ENCODE measurements around the gene CGNL1.

CGNL1 gene

DNA sequence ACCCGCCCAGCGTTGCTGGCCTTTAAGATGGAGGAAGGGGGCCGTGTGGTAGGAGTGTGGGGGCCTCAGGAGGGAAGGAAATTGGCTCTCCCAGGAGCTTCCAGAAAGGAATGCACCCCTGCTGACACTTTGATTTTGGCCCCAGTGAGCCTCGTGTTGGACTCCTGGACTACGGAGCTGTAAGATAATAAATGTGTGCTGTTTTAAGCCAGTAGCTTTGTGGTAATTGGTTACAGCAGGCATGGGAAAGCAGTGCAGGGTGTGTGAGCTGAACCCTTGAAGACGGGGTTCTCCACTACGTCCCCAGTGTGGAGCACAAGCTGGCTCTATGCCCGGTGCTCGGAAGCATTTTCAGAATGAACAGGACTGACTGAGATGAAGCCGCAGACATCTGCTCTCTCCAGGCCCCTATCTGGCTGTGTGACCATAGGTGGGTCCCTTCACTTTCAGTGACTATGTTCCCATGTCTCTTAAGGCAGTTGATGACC, 22.9 kb upstream of the CGNL1 start:
- H2BK12ac ChIP-seq (ENCODE audit: low read length) = no peak overlapping the region
- H4K91ac ChIP-seq (ENCODE audit: low read depth, low read length, poor library complexity) = no peak overlapping the region
- no peak overlapping the region for H2BK15ac ChIP-seq (ENCODE audit: low read length)
- no CpG with 5 or more reads among the region's 10 CpGs for WGBS, 2 donors (ENCODE audit: extremely low coverage in 2 of 2, insufficient read length in 2 of 2, insufficient replicate concordance in 1 of 2)
- DNase-seq (ENCODE audit: low spot score) = no peak
- no peak overlapping the region for H3K4me3 ChIP-seq (ENCODE audit: low read length in 2 of 2)
- H2BK5ac ChIP-seq (ENCODE audit: low read length) = no peak overlapping the region
- H2BK120ac ChIP-seq (ENCODE audit: low read depth, low read length) = no peak overlapping the region
- H3K79me1 ChIP-seq (ENCODE audit: low read depth, low read length) = no peaks in the 10 kb centered on the region
- H3K36me3 ChIP-seq (replicated peaks in 1 of 2; ENCODE audit: control insufficient read depth in 2 of 2, insufficient read depth in 2 of 2, low read length in 2 of 2) = no peaks in the 10 kb centered on the region
- H3K23ac ChIP-seq (ENCODE audit: low read depth, low read length, poor library complexity) = no peak overlapping the region
- no peak overlapping the region for H4K8ac ChIP-seq (ENCODE audit: low read depth, low read length)
- H2AFZ ChIP-seq (ENCODE audit: low read length) = peak overlapping the region; percentile 36
- H3K9ac ChIP-seq (ENCODE audit: low read depth, low read length, poor library complexity) = no peak overlapping the region
- peak overlapping the region; percentile 16 for H2AK5ac ChIP-seq (ENCODE audit: low read depth, low read length)
- H3K4ac ChIP-seq (ENCODE audit: low read length) = no peak overlapping the region
- H3K27me3 ChIP-seq (ENCODE audit: control insufficient read depth in 3 of 3, insufficient read depth in 3 of 3, low read depth in 1 of 3, low read length in 3 of 3) = no peaks in the 10 kb centered on the region
- H3K27ac ChIP-seq (replicated peaks; ENCODE audit: low read length) = no peak overlapping the region
- H3K4me2 ChIP-seq (ENCODE audit: insufficient read depth, low read length, poor library complexity, severe bottlenecking) = no peak overlapping the region
- H3K9me3 ChIP-seq (replicated peaks in 1 of 2; ENCODE audit: control insufficient read depth in 2 of 2, insufficient read depth in 1 of 2, low read depth in 1 of 2, low read length in 2 of 2) = peaks cover 2 to 3% of the 10 kb centered on the region in 2 donors
- peaks cover 5 to 18% of the 10 kb centered on the region in 2 donors for H3K4me1 ChIP-seq (ENCODE audit: control insufficient read depth in 2 of 2, insufficient read depth in 1 of 2, low read depth in 1 of 2, low read length in 2 of 2)
- no peak overlapping the region for H3K14ac ChIP-seq (ENCODE audit: low read length)
- H3K18ac ChIP-seq (ENCODE audit: low read length) = no peak overlapping the region

GRCh38 chr15:57354436-57355123, 21.7 kb upstream of the CGNL1 start:
- Histone ChIP-seq H4K91ac (ENCODE audit: low read depth, low read length, poor library complexity) (no peak overlapping the region), H2AFZ (ENCODE audit: low read length) (no peak overlapping the region), H3K9me3 (replicated peaks in 1 of 2; ENCODE audit: control insufficient read depth in 2 of 2, insufficient read depth in 1 of 2, low read depth in 1 of 2, low read length in 2 of 2) (peaks cover 0 to 2% of the 10 kb centered on the region in 2 donors), H2BK15ac (ENCODE audit: low read length) (peak overlapping the region; percentile 54), H3K4me1 (ENCODE audit: control insufficient read depth in 2 of 2, insufficient read depth in 1 of 2, low read depth in 1 of 2, low read length in 2 of 2) (peaks cover 5 to 18% of the 10 kb centered on the region in 2 donors), H3K9ac (ENCODE audit: low read depth, low read length, poor library complexity) (no peak overlapping the region), H3K36me3 (replicated peaks in 1 of 2; ENCODE audit: control insufficient read depth in 2 of 2, insufficient read depth in 2 of 2, low read length in 2 of 2) (no peaks in the 10 kb centered on the region), H3K4me2 (ENCODE audit: insufficient read depth, low read length, poor library complexity, severe bottlenecking) (no peak overlapping the region), H3K4me3 (ENCODE audit: low read length in 2 of 2) (no peak overlapping the region), H3K14ac (ENCODE audit: low read length) (no peak overlapping the region), H3K4ac (ENCODE audit: low read length) (no peak overlapping the region), H3K23ac (ENCODE audit: low read depth, low read length, poor library complexity) (peak overlapping the region; percentile 18), H2BK12ac (ENCODE audit: low read length) (peak overlapping the region; percentile 63), H3K27ac (replicated peaks; ENCODE audit: low read length) (no peak overlapping the region), H2BK5ac (ENCODE audit: low read length) (no peak overlapping the region), H3K27me3 (ENCODE audit: control insufficient read depth in 3 of 3, insufficient read depth in 3 of 3, low read depth in 1 of 3, low read length in 3 of 3) (no peaks in the 10 kb centered on the region), H3K79me1 (ENCODE audit: low read depth, low read length) (no peaks in the 10 kb centered on the region), H2AK5ac (ENCODE audit: low read depth, low read length) (peak overlapping the region; percentile 66), H3K18ac (ENCODE audit: low read length) (peak overlapping the region; percentile 77), H2BK120ac (ENCODE audit: low read depth, low read length) (no peak overlapping the region), H4K8ac (ENCODE audit: low read depth, low read length) (no peak overlapping the region)
- DNase-seq (ENCODE audit: low spot score) = no peak
- WGBS, 2 donors (ENCODE audit: extremely low coverage in 2 of 2, insufficient read length in 2 of 2, insufficient replicate concordance in 1 of 2) = no CpG with 5 or more reads among the region's 7 CpGs

DNA sequence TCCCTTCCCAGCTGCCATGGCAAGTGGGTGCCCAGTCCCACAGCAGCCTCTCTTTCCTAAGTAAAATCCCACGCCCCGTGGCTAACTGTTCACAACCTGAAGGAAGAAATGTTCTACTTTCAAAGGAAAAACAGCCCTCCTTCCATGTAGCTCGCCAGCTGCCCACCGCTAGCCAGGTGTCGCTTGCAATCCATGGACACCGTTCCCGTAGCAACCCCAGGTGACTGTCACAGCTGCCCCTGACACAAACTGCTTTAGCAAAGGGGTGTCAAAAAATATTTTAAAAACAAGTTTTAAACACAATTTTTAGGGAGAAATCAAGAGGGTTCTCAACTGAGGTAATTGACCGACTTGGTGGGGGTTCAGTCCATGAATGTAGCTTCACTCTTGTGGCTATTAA, 21.0 kb upstream of the CGNL1 start:
- no peak overlapping the region for H3K4me2 ChIP-seq (ENCODE audit: insufficient read depth, low read length, poor library complexity, severe bottlenecking)
- no peaks in the 10 kb centered on the region for H3K27me3 ChIP-seq (ENCODE audit: control insufficient read depth in 3 of 3, insufficient read depth in 3 of 3, low read depth in 1 of 3, low read length in 3 of 3)
- H2BK15ac ChIP-seq (ENCODE audit: low read length) = peak overlapping the region; percentile 54
- peak overlapping the region; percentile 63 for H2BK12ac ChIP-seq (ENCODE audit: low read length)
- peak overlapping the region; percentile 77 for H3K18ac ChIP-seq (ENCODE audit: low read length)
- H3K9me3 ChIP-seq (replicated peaks in 1 of 2; ENCODE audit: control insufficient read depth in 2 of 2, insufficient read depth in 1 of 2, low read depth in 1 of 2, low read length in 2 of 2) = peaks cover 0 to 2% of the 10 kb centered on the region in 2 donors
- no peaks in the 10 kb centered on the region for H3K79me1 ChIP-seq (ENCODE audit: low read depth, low read length)
- no peaks in the 10 kb centered on the region for H3K36me3 ChIP-seq (replicated peaks in 1 of 2; ENCODE audit: control insufficient read depth in 2 of 2, insufficient read depth in 2 of 2, low read length in 2 of 2)
- peaks cover 5 to 18% of the 10 kb centered on the region in 2 donors for H3K4me1 ChIP-seq (ENCODE audit: control insufficient read depth in 2 of 2, insufficient read depth in 1 of 2, low read depth in 1 of 2, low read length in 2 of 2)
- H3K14ac ChIP-seq (ENCODE audit: low read length) = no peak overlapping the region
- no peak overlapping the region for H3K27ac ChIP-seq (replicated peaks; ENCODE audit: low read length)
- no peak overlapping the region for H3K4me3 ChIP-seq (ENCODE audit: low read length in 2 of 2)
- no CpG with 5 or more reads among the region's 8 CpGs for WGBS, 2 donors (ENCODE audit: extremely low coverage in 2 of 2, insufficient read length in 2 of 2, insufficient replicate concordance in 1 of 2)
- H2BK120ac ChIP-seq (ENCODE audit: low read depth, low read length) = no peak overlapping the region
- H3K23ac ChIP-seq (ENCODE audit: low read depth, low read length, poor library complexity) = peak overlapping the region; percentile 18
- H2AK5ac ChIP-seq (ENCODE audit: low read depth, low read length) = peak overlapping the region; percentile 66
- H4K91ac ChIP-seq (ENCODE audit: low read depth, low read length, poor library complexity) = no peak overlapping the region
- no peak overlapping the region for H2AFZ ChIP-seq (ENCODE audit: low read length)
- DNase-seq (ENCODE audit: low spot score) = no peak
- no peak overlapping the region for H4K8ac ChIP-seq (ENCODE audit: low read depth, low read length)
- no peak overlapping the region for H3K4ac ChIP-seq (ENCODE audit: low read length)
- no peak overlapping the region for H2BK5ac ChIP-seq (ENCODE audit: low read length)
- H3K9ac ChIP-seq (ENCODE audit: low read depth, low read length, poor library complexity) = no peak overlapping the region

GRCh38 chr15:57356178-57356577, 20.1 kb upstream of the CGNL1 start:
- Histone ChIP-seq H3K79me1 (ENCODE audit: low read depth, low read length) (no peaks in the 10 kb centered on the region), H3K27me3 (ENCODE audit: control insufficient read depth in 3 of 3, insufficient read depth in 3 of 3, low read depth in 1 of 3, low read length in 3 of 3) (no peaks in the 10 kb centered on the region), H3K27ac (replicated peaks; ENCODE audit: low read length) (peak overlapping the region; percentile 56), H3K9ac (ENCODE audit: low read depth, low read length, poor library complexity) (no peak overlapping the region), H4K8ac (ENCODE audit: low read depth, low read length) (no peak overlapping the region), H3K9me3 (replicated peaks in 1 of 2; ENCODE audit: control insufficient read depth in 2 of 2, insufficient read depth in 1 of 2, low read depth in 1 of 2, low read length in 2 of 2) (peaks cover 0 to 2% of the 10 kb centered on the region in 2 donors), H2BK120ac (ENCODE audit: low read depth, low read length) (no peak overlapping the region), H4K91ac (ENCODE audit: low read depth, low read length, poor library complexity) (no peak overlapping the region), H2AFZ (ENCODE audit: low read length) (no peak overlapping the region), H3K4ac (ENCODE audit: low read length) (no peak overlapping the region), H2AK5ac (ENCODE audit: low read depth, low read length) (no peak overlapping the region), H3K23ac (ENCODE audit: low read depth, low read length, poor library complexity) (no peak overlapping the region), H3K36me3 (replicated peaks in 1 of 2; ENCODE audit: control insufficient read depth in 2 of 2, insufficient read depth in 2 of 2, low read length in 2 of 2) (no peaks in the 10 kb centered on the region), H3K4me3 (ENCODE audit: low read length in 2 of 2) (no peak overlapping the region), H3K14ac (ENCODE audit: low read length) (no peak overlapping the region), H2BK15ac (ENCODE audit: low read length) (no peak overlapping the region), H2BK12ac (ENCODE audit: low read length) (no peak overlapping the region), H2BK5ac (ENCODE audit: low read length) (no peak overlapping the region), H3K18ac (ENCODE audit: low read length) (no peak overlapping the region), H3K4me1 (ENCODE audit: control insufficient read depth in 2 of 2, insufficient read depth in 1 of 2, low read depth in 1 of 2, low read length in 2 of 2) (peaks cover 5 to 18% of the 10 kb centered on the region in 2 donors), H3K4me2 (ENCODE audit: insufficient read depth, low read length, poor library complexity, severe bottlenecking) (no peak overlapping the region)
- DNase-seq (ENCODE audit: low spot score) = no peak
